ENCODE results near the gene C1orf210.

The C1orf210 gene

DNA sequence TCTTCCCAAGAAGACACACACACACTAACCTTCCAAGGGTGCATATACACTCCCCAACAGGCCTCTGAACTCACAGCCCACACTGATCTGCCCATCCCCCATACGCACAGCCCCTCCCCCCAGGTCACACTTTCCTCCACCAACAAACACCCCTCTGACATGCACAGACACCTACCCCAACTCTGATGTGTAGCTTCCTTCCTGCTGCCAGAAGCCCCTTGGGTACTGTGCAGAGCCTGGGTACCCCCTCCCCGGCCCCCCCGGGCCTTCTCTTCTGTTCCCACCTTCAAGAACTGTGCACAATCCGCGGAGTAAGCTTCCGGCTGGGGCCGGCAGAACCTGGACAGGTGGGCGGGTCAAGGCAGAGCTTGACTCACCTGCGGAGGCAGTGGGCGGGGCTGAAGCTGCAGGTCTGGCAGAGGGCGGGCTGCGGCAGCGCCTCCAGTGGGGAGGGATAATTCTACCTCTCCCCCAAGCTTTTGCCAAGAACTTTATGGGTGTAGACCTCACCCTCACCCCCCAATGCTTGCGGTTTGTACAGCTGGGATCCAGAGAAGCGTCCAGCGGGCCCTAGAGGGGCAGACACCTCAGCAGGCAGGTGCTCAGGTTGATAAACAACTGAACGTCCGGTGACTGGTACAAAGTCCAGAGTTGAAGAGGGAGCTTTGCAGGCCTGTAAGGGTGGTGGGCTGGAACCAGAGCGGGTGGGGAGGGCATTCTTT lies at the start of gene C1orf210:
C1orf210 (minus strand) TSS at position 313 of the 722 bp plus-strand sequence. CDS start 2,311 bp downstream, outside the sequence.
- H3K4me3 ChIP-seq (ENCODE audit: low read depth, low read length): no peak within 1 kb of the TSS
- POLR2A ChIA-PET: no interaction called here
- DNase-seq (ENCODE audit: low read depth, low spot score): no peak
- TF ChIP-seq, protein P1, sequence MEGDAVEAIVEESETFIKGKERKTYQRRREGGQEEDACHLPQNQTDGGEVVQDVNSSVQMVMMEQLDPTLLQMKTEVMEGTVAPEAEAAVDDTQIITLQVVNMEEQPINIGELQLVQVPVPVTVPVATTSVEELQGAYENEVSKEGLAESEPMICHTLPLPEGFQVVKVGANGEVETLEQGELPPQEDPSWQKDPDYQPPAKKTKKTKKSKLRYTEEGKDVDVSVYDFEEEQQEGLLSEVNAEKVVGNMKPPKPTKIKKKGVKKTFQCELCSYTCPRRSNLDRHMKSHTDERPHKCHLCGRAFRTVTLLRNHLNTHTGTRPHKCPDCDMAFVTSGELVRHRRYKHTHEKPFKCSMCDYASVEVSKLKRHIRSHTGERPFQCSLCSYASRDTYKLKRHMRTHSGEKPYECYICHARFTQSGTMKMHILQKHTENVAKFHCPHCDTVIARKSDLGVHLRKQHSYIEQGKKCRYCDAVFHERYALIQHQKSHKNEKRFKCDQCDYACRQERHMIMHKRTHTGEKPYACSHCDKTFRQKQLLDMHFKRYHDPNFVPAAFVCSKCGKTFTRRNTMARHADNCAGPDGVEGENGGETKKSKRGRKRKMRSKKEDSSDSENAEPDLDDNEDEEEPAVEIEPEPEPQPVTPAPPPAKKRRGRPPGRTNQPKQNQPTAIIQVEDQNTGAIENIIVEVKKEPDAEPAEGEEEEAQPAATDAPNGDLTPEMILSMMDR (IDR thresholded peaks at IDR 0.05; ENCODE audit: insufficient read depth, low read length, missing control alignments): no peak
- CTCF ChIA-PET: interaction anchor here (0.9 kb wide), 1 partner anchor 58 kb away, joined by 3 read pairs; no protein-coding TSS in a partner anchor

GRCh38 chr1:43334453-43335205 lies 49.2 kb upstream of the C1orf210 start:
- ChIA-PET POLR2A (no interaction called here), CTCF (no interaction called here)
- TF ChIP-seq, protein P1 (IDR thresholded peaks at IDR 0.05; ENCODE audit: insufficient read depth, low read length, missing control alignments): no peak
- no peak overlapping the region for H3K4me3 ChIP-seq (ENCODE audit: low read depth, low read length)
- DNase-seq (ENCODE audit: low read depth, low spot score): no peak

DNA sequence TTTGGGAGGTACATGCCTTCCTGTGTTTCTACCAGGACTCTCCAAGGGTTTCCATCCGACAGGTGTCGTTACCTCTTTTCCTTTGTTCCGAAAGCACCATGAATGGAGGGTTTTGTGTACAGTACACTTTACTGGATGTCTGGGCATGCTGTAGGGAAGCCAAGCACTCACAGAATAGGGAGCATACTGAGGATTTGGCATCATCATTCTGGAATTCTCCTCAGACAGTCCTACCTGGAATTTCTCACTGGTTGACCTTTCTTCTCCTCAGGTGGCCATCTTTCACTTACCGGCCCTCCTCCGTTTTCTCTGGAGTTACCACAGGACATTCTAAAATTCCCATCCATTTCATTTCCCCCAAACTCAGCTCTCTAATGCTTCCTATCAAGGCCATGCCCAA lies 46.3 kb upstream of the C1orf210 start:
- TF ChIP-seq, protein P1 (IDR thresholded peaks at IDR 0.05; ENCODE audit: insufficient read depth, low read length, missing control alignments): no peak
- no peak overlapping the region for H3K4me3 ChIP-seq (ENCODE audit: low read depth, low read length)
- no peak for DNase-seq (ENCODE audit: low read depth, low spot score)
- CTCF ChIA-PET: no interaction called here
- POLR2A ChIA-PET: no interaction called here

DNA sequence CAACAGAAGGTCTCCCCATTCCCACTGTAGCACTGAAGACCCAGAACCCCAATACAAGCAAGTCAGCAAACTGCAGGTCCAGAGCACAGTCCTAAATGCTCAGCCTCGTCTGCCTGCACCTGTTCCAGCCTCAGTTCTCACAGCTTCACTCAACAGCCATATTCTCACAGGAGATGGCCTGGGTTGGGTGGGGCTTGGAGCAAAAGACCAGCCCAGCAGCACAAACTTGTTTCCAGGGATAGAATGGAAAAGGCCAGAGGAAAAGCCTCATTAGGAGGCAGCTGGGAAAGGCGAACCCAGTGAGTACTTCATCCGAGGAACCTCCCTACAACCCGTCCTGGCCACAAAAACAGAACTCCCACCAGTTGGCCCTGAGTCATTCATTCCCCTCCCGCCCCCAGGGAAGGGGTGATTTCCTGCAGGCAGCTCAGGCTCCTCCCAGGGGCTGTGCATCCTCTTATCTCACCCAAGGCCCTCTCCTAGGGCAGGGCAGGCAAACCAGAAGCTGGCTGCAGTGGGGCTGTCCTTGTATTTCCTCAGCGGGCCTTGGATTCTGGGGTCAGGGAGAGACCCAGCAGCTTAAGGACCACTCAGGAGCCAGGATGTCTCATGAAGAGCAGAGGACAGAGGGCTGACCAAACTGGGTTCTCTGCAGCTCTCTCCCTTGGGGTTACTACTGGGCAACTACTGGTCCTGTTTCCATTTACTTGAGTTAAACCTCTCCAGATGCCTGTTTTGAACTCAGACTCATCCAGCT lies 44.8 kb upstream of the C1orf210 start:
- TF ChIP-seq, protein P1 (IDR thresholded peaks at IDR 0.05; ENCODE audit: insufficient read depth, low read length, missing control alignments): no peak
- CTCF ChIA-PET: interaction anchor here (0.7 to 1.1 kb wide), 3 partner anchors 14 to 103 kb away, joined by 3 read pairs; no protein-coding TSS in a partner anchor
- POLR2A ChIA-PET: no interaction called here
- DNase-seq (ENCODE audit: low read depth, low spot score): no peak
- no peak overlapping the region for H3K4me3 ChIP-seq (ENCODE audit: low read depth, low read length)

DNA sequence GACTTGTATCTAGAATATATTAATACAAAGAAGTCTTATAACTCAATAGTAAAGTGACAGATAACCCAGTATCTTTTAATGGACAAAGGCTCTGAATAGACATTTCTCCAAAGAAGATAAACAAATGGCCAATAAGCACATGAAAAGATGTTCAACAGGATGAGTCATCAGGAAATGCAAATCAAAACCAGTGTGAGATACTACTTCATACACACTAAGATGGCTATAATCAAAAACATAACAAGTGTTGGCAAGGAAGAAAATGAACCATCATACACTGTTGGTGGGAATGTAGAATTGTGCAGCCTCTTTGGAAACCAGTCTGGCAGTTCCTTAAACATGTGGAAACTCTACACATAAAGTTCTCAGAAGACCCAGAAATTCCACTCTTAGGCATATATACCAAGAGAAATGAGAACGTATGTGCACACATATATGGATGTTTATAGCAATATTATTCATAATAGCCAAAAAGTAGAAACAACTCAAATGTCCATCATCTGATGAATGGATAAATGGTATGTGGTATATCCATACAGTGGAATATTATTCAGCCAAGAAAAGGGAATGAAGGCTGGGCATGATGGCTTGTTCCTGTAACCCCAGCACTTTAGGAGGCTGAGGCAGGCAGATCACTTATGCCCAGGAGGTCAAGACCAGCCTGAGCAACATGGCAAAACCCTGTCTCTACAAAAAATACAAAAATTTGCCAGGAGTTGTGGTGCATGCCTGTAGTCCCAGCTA lies 42.3 kb upstream of the C1orf210 start:
- no peak for DNase-seq (ENCODE audit: low read depth, low spot score)
- TF ChIP-seq, protein P1 (IDR thresholded peaks at IDR 0.05; ENCODE audit: insufficient read depth, low read length, missing control alignments): no peak
- POLR2A ChIA-PET: no interaction called here
- CTCF ChIA-PET: no interaction called here
- no peak overlapping the region for H3K4me3 ChIP-seq (ENCODE audit: low read depth, low read length)
